AG09319 (cell line): ENCODE results near the gene NOS3.

Experiments used
- DNase-seq: peaks from one replicate; pipeline ENCODE4 v3.0.0-alpha.2; 2010; ENCODE audit warnings: low read depth; ENCODE audit errors: extremely low read depth
- CTCF ChIP-seq: IDR thresholded peaks from 2 replicates; pipeline ENCODE4 v1.5.1; 2011; ENCODE audit warnings: low read depth, mild to moderate bottlenecking, inconsistent platforms, low read length, moderate library complexity

NOS3 gene

GRCh38 chr7:150953061-150953997 lies 37.5 kb upstream of the NOS3 start:
- no peak for TF ChIP-seq CTCF
- DNase-seq = no peak

- no peak for TF ChIP-seq CTCF
- DNase-seq = no peak
Observed at GRCh38 chr7:150954201-150954985, 36.4 kb upstream of the NOS3 start.

- DNase-seq = no peak
- TF ChIP-seq CTCF = no peak
Observed at GRCh38 chr7:150954986-150955518, 35.8 kb upstream of the NOS3 start.

- DNase-seq = no peak
- TF ChIP-seq CTCF = no peak
Observed at GRCh38 chr7:150955519-150956394, 35.1 kb upstream of the NOS3 start.

GRCh38 chr7:150956395-150957132 lies 34.3 kb upstream of the NOS3 start:
- no peak for TF ChIP-seq CTCF
- DNase-seq = no peak

GRCh38 chr7:150957133-150958020 lies 33.4 kb upstream of the NOS3 start:
- DNase-seq = no peak
- TF ChIP-seq CTCF = no peak
